ENCODE measurements around the gene GRID1. TPM values are rescaled to one million over a fixed set of nuclear protein-coding genes. Genes with fewer than 3 reads are reported as not detected.

Gene GRID1
- total and polyA plus RNA-seq, 4 donors, result 1.1 to 3.8 TPM; not detected in 2

DNA sequence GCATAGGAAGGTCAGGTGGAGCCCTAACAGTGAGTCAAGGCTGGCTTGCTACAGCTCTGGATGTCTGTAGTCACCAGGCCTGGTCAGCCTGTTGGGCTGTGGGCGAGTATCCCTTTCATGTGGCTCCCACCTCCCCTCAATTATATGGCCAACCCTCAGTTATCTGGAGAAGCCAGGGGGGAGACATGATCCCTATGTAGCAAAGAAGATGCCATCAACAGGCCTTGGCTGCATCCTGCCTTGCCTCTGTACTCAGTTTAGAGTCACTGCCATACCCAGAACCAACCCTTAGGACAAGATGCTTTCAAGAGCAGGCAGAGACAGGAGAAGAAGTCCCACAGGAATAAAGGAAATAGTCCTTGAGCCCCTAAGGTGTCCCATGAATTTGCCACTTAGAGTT lies 763.9 kb downstream of the GRID1 start:
- Histone ChIP-seq H3K4me3 (ENCODE audit: low read length in 2 of 2) (no peak overlapping the region), H3K27ac (ENCODE audit: low read depth in 1 of 2, low read length in 2 of 2) (no peak overlapping the region), H3K4me1 (ENCODE audit: control insufficient read depth in 1 of 2, insufficient read depth in 2 of 2, low read length in 2 of 2) (no peaks in the 10 kb centered on the region), H3K36me3 (ENCODE audit: control insufficient read depth in 1 of 2, insufficient read depth in 2 of 2, low read length in 1 of 2) (no peaks in the 10 kb centered on the region), H3K27me3 (ENCODE audit: control insufficient read depth in 1 of 2, insufficient read depth in 2 of 2, low read length in 1 of 2) (no peaks in the 10 kb centered on the region), H3K9me3 (ENCODE audit: control insufficient read depth, low read length) (no peaks in the 10 kb centered on the region)
- ATAC-seq (ENCODE audit: low FRiP score) (no peak), DNase-seq (no peak)
- 86 to 92% methylated on average over 1 of the region's 1 CpG for WGBS, 2 donors
- intact Hi-C loops (cut with DNase I), result no loop called here

DNA sequence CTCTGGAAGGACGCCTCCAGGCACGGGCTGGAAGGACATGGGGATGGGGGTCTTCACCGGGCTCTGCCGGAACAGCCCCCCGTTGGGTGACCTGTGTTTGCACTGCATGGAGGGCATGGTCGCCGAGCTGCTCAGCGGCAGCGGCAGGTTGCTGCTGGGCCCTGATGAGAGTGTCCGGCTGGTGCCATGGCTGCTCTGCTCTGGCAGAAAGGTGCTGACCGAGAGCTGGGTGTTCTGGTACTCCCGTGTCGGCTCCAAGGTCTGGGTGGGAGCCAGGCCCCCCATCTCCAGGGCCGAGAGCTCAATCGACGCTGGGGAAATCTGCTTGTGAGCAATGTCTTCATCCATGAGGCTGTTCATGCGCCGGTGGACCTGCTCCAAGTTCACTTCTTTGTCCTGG lies 764.3 kb downstream of the GRID1 start:
- WGBS, 2 donors, result 94 to 95% methylated on average over 18 of the region's 18 CpGs
- Histone ChIP-seq H3K27ac (ENCODE audit: low read depth in 1 of 2, low read length in 2 of 2) (no peak overlapping the region), H3K36me3 (ENCODE audit: control insufficient read depth in 1 of 2, insufficient read depth in 2 of 2, low read length in 1 of 2) (no peaks in the 10 kb centered on the region), H3K9me3 (ENCODE audit: control insufficient read depth, low read length) (no peaks in the 10 kb centered on the region), H3K27me3 (ENCODE audit: control insufficient read depth in 1 of 2, insufficient read depth in 2 of 2, low read length in 1 of 2) (no peaks in the 10 kb centered on the region), H3K4me3 (ENCODE audit: low read length in 2 of 2) (no peak overlapping the region), H3K4me1 (ENCODE audit: control insufficient read depth in 1 of 2, insufficient read depth in 2 of 2, low read length in 2 of 2) (no peaks in the 10 kb centered on the region)
- DNase-seq (no peak), ATAC-seq (ENCODE audit: low FRiP score) (no peak)
- intact Hi-C loops (cut with DNase I), result no loop called here

DNA sequence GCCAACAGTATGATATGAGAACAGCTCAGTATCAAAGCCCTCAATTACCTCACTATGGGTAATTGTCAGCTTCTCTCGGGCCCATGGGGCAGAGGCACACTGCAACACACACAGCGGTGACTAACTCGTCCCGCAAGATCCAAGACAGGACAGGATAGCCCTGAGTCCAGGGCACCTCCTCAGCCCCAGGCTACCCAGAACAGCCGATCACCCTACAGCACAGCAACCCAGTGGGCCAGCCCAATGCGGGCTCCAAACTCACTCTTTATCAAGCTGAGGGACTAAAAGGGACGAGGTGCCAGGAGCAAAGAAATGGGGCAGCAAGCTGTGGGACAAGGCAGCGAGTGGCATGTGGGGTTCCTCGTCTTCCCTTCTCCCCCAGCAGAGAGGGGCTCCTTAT lies 765.1 kb downstream of the GRID1 start:
- WGBS, 2 donors, result 94 to 98% methylated on average over 9 of the region's 9 CpGs
- H3K9me3 ChIP-seq (ENCODE audit: control insufficient read depth, low read length), result no peaks in the 10 kb centered on the region
- no peaks in the 10 kb centered on the region for H3K36me3 ChIP-seq (ENCODE audit: control insufficient read depth in 1 of 2, insufficient read depth in 2 of 2, low read length in 1 of 2)
- intact Hi-C loops (cut with DNase I), result no loop called here
- H3K27me3 ChIP-seq (ENCODE audit: control insufficient read depth in 1 of 2, insufficient read depth in 2 of 2, low read length in 1 of 2), result no peaks in the 10 kb centered on the region
- H3K27ac ChIP-seq (ENCODE audit: low read depth in 1 of 2, low read length in 2 of 2), result no peak overlapping the region
- H3K4me3 ChIP-seq (ENCODE audit: low read length in 2 of 2), result no peak overlapping the region
- no peaks in the 10 kb centered on the region for H3K4me1 ChIP-seq (ENCODE audit: control insufficient read depth in 1 of 2, insufficient read depth in 2 of 2, low read length in 2 of 2)
- ATAC-seq (ENCODE audit: low FRiP score), result no peak
- no peak for DNase-seq

DNA sequence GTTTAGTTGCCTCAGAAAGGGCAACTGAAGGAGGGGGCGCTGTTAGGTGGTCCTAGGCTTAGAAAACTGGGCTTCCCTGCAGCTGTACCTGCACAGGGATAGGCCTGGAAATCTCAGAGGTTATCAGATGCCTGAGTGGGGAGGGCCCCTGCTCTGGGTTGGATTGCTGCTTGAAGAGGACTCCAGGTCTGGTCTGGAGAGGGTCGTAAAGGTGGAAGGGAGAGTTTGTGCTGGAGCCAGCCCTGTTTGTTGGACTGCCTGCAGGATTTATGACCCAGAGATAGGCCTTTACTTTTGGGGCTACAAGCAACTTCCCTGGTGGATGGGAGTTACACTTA lies 765.9 kb downstream of the GRID1 start:
- Histone ChIP-seq H3K36me3 (ENCODE audit: control insufficient read depth in 1 of 2, insufficient read depth in 2 of 2, low read length in 1 of 2) (no peaks in the 10 kb centered on the region), H3K4me3 (ENCODE audit: low read length in 2 of 2) (no peak overlapping the region), H3K4me1 (ENCODE audit: control insufficient read depth in 1 of 2, insufficient read depth in 2 of 2, low read length in 2 of 2) (no peaks in the 10 kb centered on the region), H3K27ac (ENCODE audit: low read depth in 1 of 2, low read length in 2 of 2) (no peak overlapping the region), H3K9me3 (ENCODE audit: control insufficient read depth, low read length) (no peaks in the 10 kb centered on the region), H3K27me3 (ENCODE audit: control insufficient read depth in 1 of 2, insufficient read depth in 2 of 2, low read length in 1 of 2) (no peaks in the 10 kb centered on the region)
- ATAC-seq (ENCODE audit: low FRiP score) (no peak), DNase-seq (no peak)
- WGBS, 2 donors, result 90 to 96% methylated on average over 2 of the region's 2 CpGs
- intact Hi-C loops (cut with DNase I), result no loop called here

DNA sequence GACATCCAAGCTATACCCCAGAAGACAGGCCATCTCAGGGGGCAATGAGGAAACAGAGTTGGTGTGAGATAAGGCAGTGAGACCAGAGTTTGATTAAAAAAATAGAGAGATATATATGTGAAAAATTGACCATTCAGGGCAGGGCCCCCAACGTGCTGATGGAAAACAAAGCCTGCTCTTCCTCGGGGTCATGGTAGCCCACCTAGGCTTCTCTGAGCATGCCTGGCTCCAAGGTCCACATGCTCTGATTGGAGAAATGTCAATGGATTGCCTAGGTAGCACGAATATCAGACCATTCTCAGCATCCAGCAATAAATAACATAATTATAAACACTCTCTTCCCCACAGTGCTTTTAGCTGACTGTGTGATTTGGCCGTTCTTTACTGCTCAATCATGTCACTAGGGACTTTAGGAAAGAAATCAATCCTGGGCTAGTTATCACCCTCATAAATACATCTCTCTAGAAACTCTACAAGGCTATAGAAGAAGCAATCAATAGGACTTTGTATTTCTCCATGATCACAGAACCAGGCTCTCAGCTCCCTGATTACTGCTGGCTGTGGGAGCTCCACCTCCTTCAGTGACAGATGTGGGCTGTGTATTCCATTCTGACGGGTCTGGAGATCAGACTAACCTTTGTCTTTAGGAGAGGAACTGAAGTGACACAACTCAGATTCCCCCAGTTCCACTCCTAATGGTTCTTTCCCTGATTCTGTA lies 766.4 kb downstream of the GRID1 start:
- intact Hi-C loops (cut with DNase I), result no loop called here
- Histone ChIP-seq H3K9me3 (ENCODE audit: control insufficient read depth, low read length) (no peaks in the 10 kb centered on the region), H3K4me3 (ENCODE audit: low read length in 2 of 2) (no peak overlapping the region), H3K36me3 (ENCODE audit: control insufficient read depth in 1 of 2, insufficient read depth in 2 of 2, low read length in 1 of 2) (no peaks in the 10 kb centered on the region), H3K4me1 (ENCODE audit: control insufficient read depth in 1 of 2, insufficient read depth in 2 of 2, low read length in 2 of 2) (no peaks in the 10 kb centered on the region), H3K27me3 (ENCODE audit: control insufficient read depth in 1 of 2, insufficient read depth in 2 of 2, low read length in 1 of 2) (no peaks in the 10 kb centered on the region), H3K27ac (ENCODE audit: low read depth in 1 of 2, low read length in 2 of 2) (no peak overlapping the region)
- ATAC-seq (ENCODE audit: low FRiP score) (no peak), DNase-seq (no peak)
- WGBS, 2 donors, result 56 to 66% methylated on average over 5 of the region's 5 CpGs

DNA sequence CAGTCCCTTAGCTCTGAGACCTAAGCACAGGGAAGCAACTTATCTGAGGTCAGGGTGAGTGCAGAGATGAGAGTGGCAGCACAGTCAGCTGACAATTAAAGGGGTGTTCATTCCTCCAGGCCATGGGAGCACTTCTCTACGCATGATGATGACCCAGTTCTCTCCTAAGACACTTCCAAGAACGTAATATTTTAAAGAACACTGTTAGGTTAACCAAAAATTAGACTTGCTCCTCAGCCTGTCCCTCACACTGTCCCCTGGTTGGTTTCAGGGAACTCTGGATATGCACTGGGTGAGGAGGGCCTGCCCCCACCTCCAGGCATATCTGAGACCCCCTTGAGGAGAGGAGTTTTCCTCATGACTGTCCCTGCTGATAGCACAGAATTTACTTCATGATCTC lies 767.5 kb downstream of the GRID1 start:
- whole genome bisulfite sequencing, 2 donors, result 92 to 95% methylated on average over 2 of the region's 2 CpGs
- Histone ChIP-seq H3K36me3 (ENCODE audit: control insufficient read depth in 1 of 2, insufficient read depth in 2 of 2, low read length in 1 of 2) (no peaks in the 10 kb centered on the region), H3K9me3 (ENCODE audit: control insufficient read depth, low read length) (no peaks in the 10 kb centered on the region), H3K27me3 (ENCODE audit: control insufficient read depth in 1 of 2, insufficient read depth in 2 of 2, low read length in 1 of 2) (no peaks in the 10 kb centered on the region), H3K4me3 (ENCODE audit: low read length in 2 of 2) (no peak overlapping the region), H3K4me1 (ENCODE audit: control insufficient read depth in 1 of 2, insufficient read depth in 2 of 2, low read length in 2 of 2) (no peaks in the 10 kb centered on the region), H3K27ac (ENCODE audit: low read depth in 1 of 2, low read length in 2 of 2) (no peak overlapping the region)
- intact Hi-C loops (cut with DNase I), result no loop called here
- DNase-seq, result no peak
- ATAC-seq (ENCODE audit: low FRiP score), result no peak

DNA sequence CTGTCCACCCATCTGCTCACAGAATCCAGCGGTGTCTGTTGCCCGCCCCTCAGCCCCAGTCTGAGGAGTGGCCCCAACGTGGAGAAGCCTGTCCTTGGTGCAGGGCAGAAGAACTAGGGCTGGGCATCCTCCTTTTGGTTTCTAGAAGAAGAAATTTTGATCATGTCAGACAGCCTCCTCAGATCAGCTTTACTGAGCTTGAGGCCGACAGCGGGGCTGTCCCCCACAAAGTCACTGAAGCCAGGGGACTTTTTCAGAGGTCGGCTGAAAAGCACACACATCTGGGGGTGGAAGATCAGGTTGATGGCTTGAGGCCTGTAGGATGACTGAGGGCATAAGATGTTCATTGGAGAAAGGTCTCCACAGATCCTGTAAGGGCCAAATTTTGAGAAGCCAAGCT lies 767.9 kb downstream of the GRID1 start:
- no peak overlapping the region for H3K27ac ChIP-seq (ENCODE audit: low read depth in 1 of 2, low read length in 2 of 2)
- WGBS, 2 donors, result 84% methylated on average over 6 of the region's 6 CpGs
- H3K4me1 ChIP-seq (ENCODE audit: control insufficient read depth in 1 of 2, insufficient read depth in 2 of 2, low read length in 2 of 2), result no peaks in the 10 kb centered on the region
- H3K4me3 ChIP-seq (ENCODE audit: low read length in 2 of 2), result no peak overlapping the region
- no peaks in the 10 kb centered on the region for H3K36me3 ChIP-seq (ENCODE audit: control insufficient read depth in 1 of 2, insufficient read depth in 2 of 2, low read length in 1 of 2)
- no peaks in the 10 kb centered on the region for H3K27me3 ChIP-seq (ENCODE audit: control insufficient read depth in 1 of 2, insufficient read depth in 2 of 2, low read length in 1 of 2)
- H3K9me3 ChIP-seq (ENCODE audit: control insufficient read depth, low read length), result no peaks in the 10 kb centered on the region
- no peak for DNase-seq
- ATAC-seq (ENCODE audit: low FRiP score), result no peak
- intact Hi-C loops (cut with DNase I), result no loop called here

DNA sequence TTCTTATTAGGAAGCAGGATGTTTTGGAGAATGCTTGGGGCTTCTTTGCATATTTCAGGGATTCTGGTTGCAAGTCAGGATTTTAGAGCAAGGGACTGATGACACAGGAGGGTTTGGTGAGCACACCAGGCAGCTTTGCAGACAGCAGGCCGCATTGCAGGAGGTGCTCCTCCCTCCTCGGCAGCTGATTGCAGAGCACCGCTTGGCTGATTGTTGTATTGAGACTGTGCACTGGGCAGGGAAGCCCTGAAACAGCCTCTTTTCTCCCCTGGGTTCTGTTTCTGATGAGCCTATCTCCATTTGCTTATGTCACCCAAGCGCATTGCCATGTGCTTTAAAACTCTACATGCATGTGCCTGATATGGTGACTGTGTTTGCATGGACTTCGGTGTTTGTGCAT lies 769.6 kb downstream of the GRID1 start:
- Histone ChIP-seq H3K27ac (ENCODE audit: low read depth in 1 of 2, low read length in 2 of 2) (no peak overlapping the region), H3K4me1 (ENCODE audit: control insufficient read depth in 1 of 2, insufficient read depth in 2 of 2, low read length in 2 of 2) (no peaks in the 10 kb centered on the region), H3K36me3 (ENCODE audit: control insufficient read depth in 1 of 2, insufficient read depth in 2 of 2, low read length in 1 of 2) (no peaks in the 10 kb centered on the region), H3K4me3 (ENCODE audit: low read length in 2 of 2) (no peak overlapping the region), H3K9me3 (ENCODE audit: control insufficient read depth, low read length) (no peaks in the 10 kb centered on the region), H3K27me3 (ENCODE audit: control insufficient read depth in 1 of 2, insufficient read depth in 2 of 2, low read length in 1 of 2) (no peaks in the 10 kb centered on the region)
- DNase-seq, result no peak
- WGBS, 2 donors, result 84 to 85% methylated on average over 5 of the region's 5 CpGs
- intact Hi-C loops (cut with DNase I), result no loop called here
- no peak for ATAC-seq (ENCODE audit: low FRiP score)

DNA sequence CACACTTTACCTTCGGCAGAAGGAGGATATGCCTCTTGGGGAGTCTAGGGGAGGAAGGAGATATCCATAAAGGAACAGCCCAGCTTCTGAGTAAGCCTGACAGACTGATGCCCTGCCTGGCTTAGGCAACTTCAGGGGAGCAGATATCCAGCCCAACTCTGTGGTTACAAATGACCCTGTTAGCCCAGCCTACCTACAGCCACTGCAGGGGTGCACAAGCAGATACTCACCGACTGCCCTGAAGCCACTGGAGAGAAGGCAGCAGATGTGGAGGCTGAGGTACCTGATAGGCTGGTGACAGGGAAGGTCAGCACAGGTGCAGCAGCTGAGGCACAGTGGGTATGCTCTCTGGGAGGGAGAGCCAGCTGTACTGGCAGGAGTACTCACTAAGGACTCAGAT lies 770.2 kb downstream of the GRID1 start:
- Histone ChIP-seq H3K4me3 (ENCODE audit: low read length in 2 of 2) (no peak overlapping the region), H3K4me1 (ENCODE audit: control insufficient read depth in 1 of 2, insufficient read depth in 2 of 2, low read length in 2 of 2) (no peaks in the 10 kb centered on the region), H3K27me3 (ENCODE audit: control insufficient read depth in 1 of 2, insufficient read depth in 2 of 2, low read length in 1 of 2) (no peaks in the 10 kb centered on the region), H3K9me3 (ENCODE audit: control insufficient read depth, low read length) (no peaks in the 10 kb centered on the region), H3K27ac (ENCODE audit: low read depth in 1 of 2, low read length in 2 of 2) (no peak overlapping the region), H3K36me3 (ENCODE audit: control insufficient read depth in 1 of 2, insufficient read depth in 2 of 2, low read length in 1 of 2) (no peaks in the 10 kb centered on the region)
- WGBS, 2 donors, result 69 to 84% methylated on average over 2 of the region's 2 CpGs
- ATAC-seq (ENCODE audit: low FRiP score) (no peak), DNase-seq (no peak)
- intact Hi-C loops (cut with DNase I), result no loop called here
